GM12878 (cell line): ENCODE data around the gene MYL3. TPM values are rescaled to one million over a fixed set of nuclear protein-coding genes. Genes with fewer than 3 reads are reported as not detected.

Experiments used
- ASH2L ChIP-seq: fragments of 300-600, 200-600 bp; sonication (generic); IDR thresholded peaks from 2 replicates; pipeline ENCODE4 v1.6.1; 2017; ENCODE audit warnings: low read depth, mild to moderate bottlenecking, borderline replicate concordance
- ATF7 ChIP-seq: fragments of 450-650 bp; IDR thresholded peaks from 2 replicates; pipeline ENCODE4 v1.6.1; 2016; ENCODE audit warnings: low read depth, mild to moderate bottlenecking
- CEBPB ChIP-seq, 2 experiments: fragments of 150-350 bp in 1 of 2; IDR thresholded peaks; 2 replicates each; pipeline ENCODE4 v1.6.1; 2012 to 2014; ENCODE audit warnings: low read depth in 2 of 2, low read length in 2 of 2, borderline replicate concordance in 1 of 2, inconsistent platforms in 1 of 2
- CREB1 ChIP-seq: IDR thresholded peaks from 2 replicates; pipeline ENCODE4 v1.6.1; 2012; ENCODE audit warnings: low read depth, mild to moderate bottlenecking, inconsistent platforms
- DPF2 ChIP-seq: fragments of 450-650 bp; IDR thresholded peaks from 2 replicates; pipeline ENCODE4 v1.6.1; 2017; ENCODE audit warnings: mild to moderate bottlenecking
- E4F1 ChIP-seq: fragments of 450-650 bp; IDR thresholded peaks from 2 replicates; pipeline ENCODE4 v1.6.1; 2018; ENCODE audit warnings: borderline replicate concordance, mild to moderate bottlenecking; ENCODE audit not compliant: partially characterized antibody
- EGR1 ChIP-seq, 2 experiments: IDR thresholded peaks; 1 replicate in 1 of 2; 2 replicates in 1 of 2; pipeline ENCODE4 v1.6.1; 2011 to 2012; ENCODE audit warnings: low read depth in 2 of 2, low read length in 2 of 2, borderline replicate concordance in 1 of 2, mild to moderate bottlenecking in 1 of 2, moderate library complexity in 1 of 2
- GABPA ChIP-seq: IDR thresholded peaks from 2 replicates; pipeline ENCODE4 v1.6.1; 2014; ENCODE audit warnings: antibody characterized with exemption, low read depth, mild to moderate bottlenecking, inconsistent platforms
- HDAC2 ChIP-seq: fragments of 200-600 bp; sonication (generic); IDR thresholded peaks from 2 replicates; pipeline ENCODE4 v1.6.1; 2017
- IKZF1 ChIP-seq: fragments of 450-650 bp; conservative IDR thresholded peaks from 2 replicates; pipeline ENCODE4 v1.6.1; 2017; ENCODE audit warnings: antibody characterized with exemption, mild to moderate bottlenecking
- NBN ChIP-seq: fragments of 450-650 bp; IDR thresholded peaks from 2 replicates; pipeline ENCODE4 v1.6.1; 2016
- NR2F1 ChIP-seq: fragments of 450-650 bp; conservative IDR thresholded peaks from 2 replicates; pipeline ENCODE4 v1.6.1; 2017; ENCODE audit warnings: mild to moderate bottlenecking
- PKNOX1 ChIP-seq: fragments of 450-650 bp; IDR thresholded peaks from 2 replicates; pipeline ENCODE4 v1.6.1; 2016; ENCODE audit warnings: mild to moderate bottlenecking
- POLR2A ChIP-seq: IDR thresholded peaks from 2 replicates; pipeline ENCODE4 v1.6.1; 2011; ENCODE audit warnings: low read depth, mild to moderate bottlenecking, low read length
- POU2F2 ChIP-seq: IDR thresholded peaks from 3 replicates; pipeline ENCODE4 v1.6.1; 2011; ENCODE audit warnings: low read depth, mild to moderate bottlenecking, low read length, borderline replicate concordance
- RAD21 ChIP-seq: IDR thresholded peaks from 2 replicates; pipeline ENCODE4 v1.6.1; 2011; ENCODE audit warnings: mild to moderate bottlenecking, low read depth, low read length, moderate library complexity; ENCODE audit not compliant: insufficient read depth
- RUNX3 ChIP-seq: IDR thresholded peaks from 2 replicates; pipeline ENCODE4 v1.6.1; 2012; ENCODE audit warnings: low read length, inconsistent platforms
- SMARCA5 ChIP-seq: fragments of 450-650 bp; IDR thresholded peaks from 2 replicates; pipeline ENCODE4 v1.6.1; 2017; ENCODE audit warnings: mild to moderate bottlenecking
- ZNF384 ChIP-seq: IDR thresholded peaks from 2 replicates; pipeline ENCODE4 v1.6.1; 2012; ENCODE audit warnings: low read depth, mild to moderate bottlenecking, low read length, improper control_type of control experiment, borderline replicate concordance
- ZNF592 ChIP-seq: fragments of 450-650 bp; IDR thresholded peaks from 2 replicates; pipeline ENCODE4 v1.6.1; 2017; ENCODE audit warnings: mild to moderate bottlenecking, moderate library complexity
- ZNF687 ChIP-seq: fragments of 450-650 bp; IDR thresholded peaks from 2 replicates; pipeline ENCODE4 v1.6.1; 2017; ENCODE audit warnings: mild to moderate bottlenecking, moderate library complexity
- polyA plus RNA-seq, 11 experiments: library from polyadenylated mRNA; depleted of rRNA in 4 of 11; unstranded in 6 of 11; stranded (reverse) in 5 of 11; fragments of >200 nt; fragmentation: Nextera tagmentation in 4 of 11; fragmentation: Illumina TruSeq in 1 of 11; extraction: Ambion mirVana in 4 of 11; extraction: Trizol in 1 of 11; gene quantifications; 1 replicate in 1 of 11; 2 replicates in 10 of 11; pipeline versions ENCODE4 v1.2.1 to v1.2.3, GENCODE V29; 2011 to 2016; ENCODE audit warnings: inconsistent platforms in 2 of 11, missing spikeins in 2 of 11, low read depth in 1 of 11
- total RNA-seq, 4 experiments: library from RNA; depleted of rRNA in 3 of 4; stranded (reverse); fragments of >200 nt in 3 of 4; fragmentation: Illumina TruSeq in 1 of 4; extraction: Trizol in 1 of 4; gene quantifications; 2 replicates each; pipeline versions ENCODE4 v1.2.1 to v1.2.3, GENCODE V29; 2013 to 2021

Gene MYL3
- total and polyA plus RNA-seq, 10 of the 15 experiments (the other 5 are each of a cell fraction or from before 2014, with no cell fraction given), result 0.40 TPM; not detected in 9

- TF ChIP-seq ZNF384, result no peak
- no peak for TF ChIP-seq HDAC2
- TF ChIP-seq ASH2L, result no peak
- TF ChIP-seq ZNF592, result no peak
- TF ChIP-seq EGR1 (IDR thresholded peaks at IDR 0.05; ENCODE audit: borderline replicate concordance in 1 of 2, low read depth in 2 of 2, low read length in 2 of 2), result no peak
- TF ChIP-seq E4F1, result no peak
- no peak for TF ChIP-seq RAD21
- peak; percentile 58; the same call in 1 of the 2 replicates for TF ChIP-seq SMARCA5
- TF ChIP-seq POU2F2, result no peak
- no peak for TF ChIP-seq GABPA
- no peak for TF ChIP-seq ZNF687
- no peak for TF ChIP-seq DPF2
- peak; percentile 81 for TF ChIP-seq ATF7
- peak; percentile 95 for TF ChIP-seq CREB1
- TF ChIP-seq PKNOX1, result peak; percentile 29; the same call in 1 of the 2 replicates
- no peak for TF ChIP-seq CEBPB (IDR thresholded peaks at IDR 0.05; ENCODE audit: borderline replicate concordance in 1 of 2, low read depth in 2 of 2, low read length in 2 of 2)
- TF ChIP-seq POLR2A, result no peak
- peak; percentile 43 for TF ChIP-seq IKZF1
- TF ChIP-seq NR2F1, result no peak
- TF ChIP-seq RUNX3, result peak; percentile 84
- 0 out of 2 replicates have a peak, but pooled peaks have one; percentile 22 for TF ChIP-seq NBN
Measured at GRCh38 chr3:46829699-46830208, 33.5 kb downstream of the MYL3 start (continued).
